HG02973 (cell line): ENCODE measurements around the gene RAB11FIP3.
"Not testable (repeated sequence)": the region's sequence is repeated elsewhere in the genome, so short reads cannot be mapped to it uniquely, and the experiment has no call there.

Experiments
- ATAC-seq: cut with Tn5 transposase; IDR thresholded peaks from one replicate; pipeline ENCODE4 v1.9.1; 2021; ENCODE audit warnings: moderate library complexity; ENCODE audit not compliant: unreplicated experiment

RAB11FIP3 gene, protein sequence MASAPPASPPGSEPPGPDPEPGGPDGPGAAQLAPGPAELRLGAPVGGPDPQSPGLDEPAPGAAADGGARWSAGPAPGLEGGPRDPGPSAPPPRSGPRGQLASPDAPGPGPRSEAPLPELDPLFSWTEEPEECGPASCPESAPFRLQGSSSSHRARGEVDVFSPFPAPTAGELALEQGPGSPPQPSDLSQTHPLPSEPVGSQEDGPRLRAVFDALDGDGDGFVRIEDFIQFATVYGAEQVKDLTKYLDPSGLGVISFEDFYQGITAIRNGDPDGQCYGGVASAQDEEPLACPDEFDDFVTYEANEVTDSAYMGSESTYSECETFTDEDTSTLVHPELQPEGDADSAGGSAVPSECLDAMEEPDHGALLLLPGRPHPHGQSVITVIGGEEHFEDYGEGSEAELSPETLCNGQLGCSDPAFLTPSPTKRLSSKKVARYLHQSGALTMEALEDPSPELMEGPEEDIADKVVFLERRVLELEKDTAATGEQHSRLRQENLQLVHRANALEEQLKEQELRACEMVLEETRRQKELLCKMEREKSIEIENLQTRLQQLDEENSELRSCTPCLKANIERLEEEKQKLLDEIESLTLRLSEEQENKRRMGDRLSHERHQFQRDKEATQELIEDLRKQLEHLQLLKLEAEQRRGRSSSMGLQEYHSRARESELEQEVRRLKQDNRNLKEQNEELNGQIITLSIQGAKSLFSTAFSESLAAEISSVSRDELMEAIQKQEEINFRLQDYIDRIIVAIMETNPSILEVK

DNA sequence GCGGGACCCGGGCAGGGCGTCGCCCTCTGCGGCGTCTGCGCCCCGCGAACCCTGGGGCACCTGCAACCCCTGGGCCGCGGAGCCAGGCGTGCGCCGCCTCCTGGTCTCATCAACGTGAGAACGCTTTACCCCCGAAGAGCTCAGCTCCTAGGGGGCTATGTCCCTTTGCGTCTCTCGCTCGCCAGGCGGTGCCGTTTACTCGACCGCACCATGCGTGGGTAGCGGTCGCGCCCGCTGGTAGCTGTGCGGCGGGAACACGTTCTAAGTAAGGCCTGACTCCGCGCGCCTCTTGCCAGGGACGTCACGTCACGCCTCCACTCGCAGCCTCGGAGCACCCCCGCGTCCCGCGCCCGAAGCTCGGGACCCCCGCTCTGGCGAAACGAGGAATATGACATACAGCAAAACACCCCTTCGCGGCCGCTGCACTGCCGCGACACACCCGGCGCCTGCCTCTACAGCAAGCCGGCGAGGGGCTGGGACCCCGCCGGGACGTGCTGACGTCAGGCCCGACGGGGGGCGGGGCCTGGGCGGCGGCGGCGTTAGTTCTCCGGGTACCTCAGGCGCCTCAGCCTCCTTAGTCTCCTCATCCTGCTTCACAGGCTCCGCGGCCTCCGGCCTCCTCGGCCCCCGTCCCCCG, at the start of gene RAB11FIP3:
Gene RAB11FIP3 (plus strand): TSS at position 568 of the 637 bp plus-strand sequence. CDS start 358 bp downstream, outside the sequence.
- peak; percentile 81 for ATAC-seq

DNA sequence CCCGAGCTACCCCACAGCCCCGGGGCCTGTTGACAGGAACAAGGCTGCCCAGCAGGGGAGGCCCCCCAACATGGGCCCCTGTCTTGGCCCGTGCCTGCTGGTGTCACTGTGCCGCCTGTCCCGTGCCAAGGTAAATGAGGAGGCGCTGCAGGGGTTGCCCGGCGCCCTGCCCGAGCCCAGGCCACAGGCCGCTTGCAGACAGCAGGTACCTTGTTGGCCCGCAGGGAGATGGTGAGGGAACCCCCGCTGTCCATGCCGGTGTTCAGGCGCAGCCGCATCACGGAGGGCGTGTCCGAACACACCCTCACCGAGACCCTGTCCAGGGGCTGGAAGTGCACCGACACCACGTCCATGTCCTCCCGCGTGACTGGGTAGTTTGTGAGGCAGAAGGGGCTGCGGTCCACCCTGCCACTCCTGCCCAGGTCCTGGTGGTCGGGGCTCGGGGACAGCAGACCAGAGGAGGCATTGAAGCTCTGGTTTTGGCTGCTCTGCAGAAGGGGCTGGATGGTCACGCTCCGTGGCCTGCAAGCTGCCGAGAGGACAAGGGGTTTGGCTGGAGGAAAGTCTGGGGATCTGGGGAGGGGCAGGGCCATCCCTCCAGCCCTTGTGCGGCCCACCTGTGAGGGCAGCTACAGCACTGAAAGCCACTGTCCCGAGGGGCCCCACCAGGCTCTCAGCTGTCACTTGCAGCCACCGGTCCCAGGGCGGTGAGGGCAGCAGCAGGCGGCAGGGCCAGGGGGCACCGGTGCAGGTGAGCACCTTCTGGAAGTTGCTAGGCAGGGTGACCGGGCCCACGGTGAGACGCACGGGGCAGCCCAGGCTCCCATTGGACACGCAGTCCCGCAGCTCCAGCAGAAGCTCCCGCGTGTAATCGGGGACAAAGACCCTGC, 49.3 kb upstream of the RAB11FIP3 start:
- ATAC-seq = no peak

DNA sequence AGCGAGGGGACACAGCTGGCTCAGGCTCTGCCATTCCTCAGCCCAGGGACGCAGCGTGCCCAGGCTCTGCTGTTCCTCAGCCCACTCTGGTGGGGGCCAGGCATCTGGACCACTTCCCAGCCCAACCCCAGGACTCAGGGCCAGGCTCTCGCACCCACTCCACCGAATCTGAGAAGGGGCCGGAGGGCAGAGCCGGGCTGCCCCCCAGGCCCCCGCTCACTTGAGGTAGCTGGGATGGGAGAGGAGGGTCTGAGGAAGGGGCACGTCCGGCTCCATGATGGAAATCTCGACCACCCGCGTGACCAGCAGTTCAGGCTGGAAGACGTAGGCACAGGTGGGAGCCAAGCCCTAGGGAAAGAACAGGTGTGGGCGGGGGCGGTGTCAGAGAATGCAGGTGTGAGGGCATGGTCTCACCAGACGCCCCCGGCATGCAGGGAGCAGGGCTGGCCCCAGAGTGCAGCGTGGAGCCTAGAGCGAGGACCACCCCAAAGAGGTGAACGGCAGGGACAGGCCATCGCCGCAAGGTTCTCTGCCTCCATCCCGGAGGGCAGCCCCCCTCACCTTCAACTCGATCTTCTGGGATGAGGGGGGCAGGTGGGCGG, 48.5 kb upstream of the RAB11FIP3 start:
- ATAC-seq = no peak

DNA sequence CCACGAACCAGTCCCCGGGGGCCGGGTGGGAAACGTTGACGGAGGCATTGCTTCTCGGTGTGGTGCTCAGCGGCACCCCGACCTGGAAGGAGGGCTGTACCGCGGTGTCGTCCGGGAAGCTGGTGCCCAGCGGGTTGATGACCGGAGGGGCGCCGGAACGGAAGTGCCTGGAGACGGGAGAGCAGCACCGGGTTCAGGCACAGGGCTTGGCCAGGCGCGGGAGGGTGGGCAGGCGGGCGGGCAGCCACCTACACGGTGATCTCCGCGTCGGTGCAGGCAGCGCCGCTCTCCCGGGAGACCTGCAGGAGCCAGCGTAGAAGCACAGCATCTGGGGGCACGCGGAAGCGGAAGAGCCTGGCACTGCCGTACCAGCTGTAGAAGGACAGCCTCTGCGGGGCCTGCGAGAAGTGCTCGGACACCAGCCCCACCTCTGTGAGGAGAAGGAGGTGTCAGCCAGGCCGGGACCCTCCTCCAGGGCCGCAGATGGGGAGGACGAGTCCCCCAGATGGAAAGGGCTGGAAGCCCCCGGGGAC, 48.0 kb upstream of the RAB11FIP3 start:
- no peak for ATAC-seq

DNA sequence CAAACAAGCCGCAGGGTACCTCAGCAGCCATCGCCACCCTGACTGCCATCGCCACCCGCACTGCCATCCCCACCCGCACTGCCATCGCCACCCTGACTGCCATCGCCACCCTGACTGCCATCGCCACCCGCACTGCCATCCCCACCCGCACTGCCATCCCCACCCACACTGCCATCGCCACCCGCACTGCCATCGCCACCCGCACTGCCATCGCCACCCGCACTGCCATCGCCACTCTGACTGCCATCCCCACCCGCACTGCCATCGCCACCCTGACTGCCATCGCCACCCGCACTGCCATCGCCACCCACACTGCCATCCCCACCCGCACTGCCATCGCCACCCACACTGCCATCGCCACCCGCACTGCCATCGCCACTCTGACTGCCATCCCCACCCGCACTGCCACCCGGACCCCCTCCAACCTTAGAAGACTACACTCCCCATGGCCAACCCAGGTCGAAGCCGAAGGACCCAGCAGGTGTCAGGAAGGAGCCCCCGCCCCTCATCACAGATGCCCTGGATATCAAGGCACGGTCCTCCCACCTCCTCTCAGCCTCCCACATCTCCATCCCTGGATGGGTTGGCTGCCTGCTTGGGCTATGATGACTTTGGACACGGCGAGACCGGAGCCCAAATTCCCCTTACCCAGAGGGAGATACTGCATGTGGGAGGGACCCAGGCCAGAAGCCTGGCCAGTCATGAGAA, 47.2 kb upstream of the RAB11FIP3 start:
- not testable (repeated sequence) for ATAC-seq

DNA sequence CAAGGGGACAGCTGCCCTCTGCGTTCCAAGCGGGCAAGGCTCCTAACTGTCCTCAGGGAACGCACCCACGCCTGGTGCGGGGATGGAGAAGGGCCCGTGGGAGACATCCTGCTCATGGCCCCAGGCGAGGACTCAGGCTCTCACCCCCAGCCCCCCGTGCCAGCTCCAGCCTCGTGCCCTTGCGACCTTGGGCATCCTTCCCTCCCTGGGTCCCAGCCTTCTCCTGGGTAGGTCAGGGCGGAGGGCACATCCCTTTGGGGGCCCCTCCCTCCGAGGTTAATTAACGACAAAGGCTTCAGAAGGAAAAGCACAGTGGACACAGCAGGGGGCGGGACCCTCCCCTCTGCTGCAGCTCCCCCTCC, 46.6 kb upstream of the RAB11FIP3 start:
- ATAC-seq = no peak

DNA sequence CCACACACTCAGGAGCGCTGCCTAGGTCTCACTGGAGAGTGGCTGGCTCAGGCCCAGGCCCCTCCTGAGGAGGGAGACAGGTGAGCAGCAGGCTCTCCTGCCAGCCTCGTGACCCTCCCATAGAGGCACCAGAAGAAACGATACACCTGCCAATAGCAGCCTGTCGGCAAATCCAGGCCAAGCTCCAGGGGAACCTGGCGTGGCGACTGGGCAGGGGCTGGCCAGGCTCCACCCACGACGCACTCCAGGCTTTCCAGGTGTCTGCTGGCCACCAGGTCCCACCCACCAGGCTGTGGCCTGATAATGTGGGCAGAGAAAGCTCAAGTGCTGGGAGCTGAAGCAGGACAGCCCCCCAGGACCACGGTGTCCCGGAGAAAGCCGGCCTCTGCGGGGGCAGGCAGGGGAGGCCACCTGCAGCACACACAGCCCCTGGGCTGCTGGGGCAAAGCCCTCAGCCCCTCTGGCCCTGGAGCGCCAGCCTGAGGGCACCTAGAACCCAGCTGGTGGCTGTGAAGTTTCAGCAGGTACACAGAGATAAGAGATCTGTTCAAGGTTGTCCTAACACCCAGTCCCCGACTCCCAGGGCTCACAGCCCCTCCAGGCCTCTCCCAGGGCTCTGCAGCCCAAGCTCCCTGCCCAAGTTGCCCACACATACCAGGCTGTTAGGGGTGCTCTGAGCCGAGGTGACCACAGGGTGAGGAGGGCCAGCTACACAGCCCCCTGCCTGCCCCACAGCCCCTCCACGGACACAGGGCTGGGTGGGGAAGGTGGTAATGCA, 46.1 kb upstream of the RAB11FIP3 start:
- ATAC-seq = no peak

DNA sequence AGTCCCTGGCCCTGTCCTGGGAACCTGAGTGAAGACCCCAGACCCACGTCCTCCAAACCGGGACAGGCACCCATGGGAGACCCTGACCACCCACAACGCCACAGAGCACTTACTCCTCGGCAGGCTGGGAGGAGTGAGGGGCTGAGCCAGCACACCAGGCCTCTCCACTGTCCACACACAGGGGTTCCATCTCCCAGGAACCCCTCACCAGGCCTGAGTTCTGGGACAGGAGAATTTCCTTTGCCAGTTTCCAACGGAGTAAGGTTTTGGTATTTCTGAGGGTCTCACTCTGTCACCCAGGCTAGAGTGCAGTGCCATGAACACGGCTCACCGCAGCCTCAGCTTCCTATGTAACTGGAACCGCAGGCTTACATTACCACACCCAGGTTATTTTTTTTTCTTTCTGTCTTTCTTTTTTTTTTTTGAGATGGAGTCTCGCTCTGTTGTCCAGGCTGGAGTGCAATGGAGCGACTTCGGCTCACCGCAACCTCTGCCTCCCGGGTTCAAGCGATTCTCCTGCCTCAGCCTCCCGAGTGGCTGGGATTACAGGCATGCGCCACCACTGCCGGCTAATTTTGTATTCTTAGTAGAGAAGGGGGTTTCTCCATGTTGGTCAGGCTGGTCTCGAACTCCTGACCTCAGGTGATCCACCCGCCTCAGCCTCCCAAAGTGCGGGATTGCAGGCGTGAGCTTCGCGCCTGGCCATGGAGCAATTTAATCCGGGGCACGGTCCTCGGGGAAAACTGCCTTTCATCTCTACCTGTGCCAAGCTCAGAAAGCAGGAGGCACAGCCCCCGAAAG, 45.3 kb upstream of the RAB11FIP3 start:
- no peak for ATAC-seq

DNA sequence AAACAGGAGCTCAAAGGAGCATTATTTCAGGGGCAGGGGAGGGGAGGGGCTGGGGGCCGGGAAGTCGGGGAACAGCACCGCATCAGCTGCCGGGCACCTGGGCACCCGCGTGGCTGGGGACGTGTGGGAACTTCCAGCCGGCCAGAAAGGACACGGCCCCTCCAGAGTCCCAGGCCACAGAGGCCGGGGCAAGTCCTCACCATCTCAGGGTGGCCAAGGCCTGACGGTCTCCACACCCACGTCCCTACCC, 44.8 kb upstream of the RAB11FIP3 start:
- no peak for ATAC-seq

DNA sequence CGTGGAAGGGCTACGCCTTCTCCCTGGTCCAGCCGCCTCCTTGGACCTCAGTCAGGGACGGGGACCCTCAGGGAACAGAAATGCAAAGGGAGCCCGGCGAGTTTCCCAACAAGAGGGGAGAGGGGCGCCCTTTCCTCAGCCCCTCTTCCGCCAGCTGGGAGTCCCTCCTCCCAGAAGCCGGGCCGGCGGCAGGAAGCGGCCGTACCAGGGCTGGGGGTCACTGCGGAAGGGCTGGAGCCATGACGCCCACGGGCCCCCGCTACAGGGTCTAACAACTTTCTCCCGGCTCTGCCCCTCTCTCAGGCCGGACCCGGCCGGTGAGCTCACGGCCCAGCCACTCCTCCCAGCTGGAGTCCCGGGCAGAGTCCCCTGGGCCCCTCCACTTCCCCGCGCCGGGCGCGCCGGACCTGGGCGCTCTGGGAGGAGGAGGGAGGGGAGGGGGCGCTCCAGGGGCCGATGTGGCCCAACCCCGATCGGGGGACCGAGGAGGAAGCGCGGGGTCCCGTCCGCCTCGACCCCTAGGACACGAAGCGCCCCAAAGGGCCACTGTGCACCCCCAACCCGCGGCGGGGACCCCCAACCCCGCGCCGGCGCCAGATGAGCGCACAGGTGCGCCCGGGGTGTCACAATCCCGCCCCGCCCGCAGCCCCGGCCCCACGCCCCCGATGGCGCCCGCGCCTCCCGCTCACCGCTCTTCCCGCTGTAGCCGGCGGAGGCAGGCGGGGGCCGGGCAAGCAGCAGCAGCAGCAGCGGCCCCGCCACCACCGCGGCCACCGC, 44.2 kb upstream of the RAB11FIP3 start:
- no peak for ATAC-seq

DNA sequence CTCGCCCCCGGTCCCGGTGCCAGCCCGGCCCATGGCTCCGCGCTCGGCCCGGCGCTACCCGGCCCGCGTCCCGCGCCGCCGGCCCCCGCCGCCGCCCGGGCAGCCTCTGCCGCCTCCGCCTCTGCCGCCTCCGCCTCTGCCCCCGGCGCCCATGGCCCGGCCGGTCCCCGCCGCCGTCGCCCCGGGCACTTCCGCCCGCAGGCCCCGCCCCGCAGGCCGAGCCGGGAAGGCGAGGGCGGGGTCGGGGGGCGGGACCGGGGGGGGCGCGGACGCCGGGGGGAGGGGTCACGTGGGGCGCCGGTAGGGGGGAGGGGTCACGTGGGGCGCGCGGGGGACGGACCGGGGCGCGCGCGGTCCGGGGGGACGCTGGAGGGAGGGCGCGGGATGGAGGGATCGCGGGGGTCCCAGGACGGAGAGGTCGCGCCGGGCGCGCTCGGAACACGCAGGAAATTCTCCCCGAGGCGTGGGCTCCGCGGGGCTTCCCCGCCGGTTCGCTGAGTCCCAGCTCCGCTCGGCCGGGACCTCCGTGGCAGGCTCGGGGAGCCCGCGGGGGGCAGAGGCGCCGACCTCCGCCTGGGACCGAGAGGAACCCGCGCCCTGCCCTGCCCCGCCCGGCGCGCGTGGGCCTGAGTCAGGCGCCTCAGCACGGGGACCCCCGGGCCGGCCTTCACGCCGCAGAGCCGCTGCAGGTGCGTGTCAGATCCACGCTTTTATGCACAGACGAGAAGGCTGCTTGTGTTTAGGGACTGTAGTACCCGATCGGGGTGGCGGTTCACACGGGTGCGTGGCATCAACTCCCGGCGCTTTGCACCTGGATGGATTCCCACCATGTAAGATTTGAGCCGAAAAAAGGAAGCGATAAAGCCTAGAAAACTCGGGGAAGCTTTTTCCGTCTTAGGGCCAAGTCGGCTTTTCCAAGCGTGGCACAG, 43.4 kb upstream of the RAB11FIP3 start, which contains the start of gene PGAP6:
Gene PGAP6 (minus strand): TSS at position 190 of the 929 bp plus-strand sequence. CDS start 157 bp downstream, at position 33.
- ATAC-seq = no peak

DNA sequence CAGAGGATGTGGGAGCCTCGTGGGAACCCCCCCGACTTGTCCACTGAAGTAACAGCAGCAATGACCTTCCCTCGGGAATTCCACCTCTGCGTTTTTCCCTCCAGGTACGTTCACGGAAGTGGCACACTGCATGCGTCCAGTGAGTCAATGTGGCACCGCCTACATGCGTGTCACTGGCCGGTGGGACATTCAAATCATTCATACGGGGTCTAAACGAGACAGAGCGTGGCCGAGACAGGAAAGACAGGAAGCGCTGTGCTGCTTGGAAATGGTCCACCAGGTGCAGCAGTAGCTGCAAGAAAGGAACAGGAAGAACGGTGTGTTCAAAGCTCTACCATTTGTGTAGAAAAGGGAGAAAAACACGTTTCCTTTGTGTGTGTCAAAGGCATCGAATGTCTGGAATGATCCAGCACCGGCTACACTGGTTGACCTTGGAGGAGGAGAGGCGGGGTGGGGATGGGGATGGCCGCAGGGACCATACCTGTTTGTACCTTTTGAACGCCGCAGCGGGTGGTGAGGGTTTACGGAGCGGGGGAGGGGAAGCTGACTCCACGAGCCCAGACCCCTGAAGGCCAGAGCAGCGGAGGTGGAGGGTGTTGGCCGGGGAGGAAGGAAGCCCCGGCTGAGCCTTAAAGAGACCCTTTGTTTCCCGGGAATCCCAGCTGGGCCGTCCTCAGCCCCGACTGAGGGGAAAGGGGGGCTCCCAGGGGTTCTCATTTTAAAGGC, 42.0 kb upstream of the RAB11FIP3 start:
- no peak for ATAC-seq

DNA sequence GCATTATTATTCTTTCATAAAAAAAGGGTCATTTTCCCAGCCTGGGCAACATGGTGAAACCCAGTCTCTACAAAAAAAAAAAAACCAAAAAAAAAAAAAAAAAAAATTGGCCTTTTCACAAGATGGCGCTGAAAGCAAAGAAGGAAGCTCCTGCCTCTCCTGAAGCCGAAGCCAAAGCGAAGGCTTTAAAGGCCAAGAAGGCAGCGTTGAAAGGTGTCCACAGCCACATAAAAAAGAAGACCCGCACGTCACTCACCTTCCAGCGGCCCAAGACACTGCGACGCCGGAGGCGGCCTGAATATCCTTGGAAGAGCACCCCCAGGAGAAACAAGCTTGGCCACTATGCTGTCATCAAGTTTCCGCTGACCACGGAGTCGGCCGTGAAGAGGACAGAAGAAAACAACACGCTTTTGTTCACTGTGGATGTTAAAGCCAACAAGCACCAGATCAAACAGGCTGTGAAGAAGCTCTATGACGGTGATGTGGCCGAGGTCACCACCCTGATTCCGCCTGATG, 38.8 kb upstream of the RAB11FIP3 start:
- no peak for ATAC-seq

DNA sequence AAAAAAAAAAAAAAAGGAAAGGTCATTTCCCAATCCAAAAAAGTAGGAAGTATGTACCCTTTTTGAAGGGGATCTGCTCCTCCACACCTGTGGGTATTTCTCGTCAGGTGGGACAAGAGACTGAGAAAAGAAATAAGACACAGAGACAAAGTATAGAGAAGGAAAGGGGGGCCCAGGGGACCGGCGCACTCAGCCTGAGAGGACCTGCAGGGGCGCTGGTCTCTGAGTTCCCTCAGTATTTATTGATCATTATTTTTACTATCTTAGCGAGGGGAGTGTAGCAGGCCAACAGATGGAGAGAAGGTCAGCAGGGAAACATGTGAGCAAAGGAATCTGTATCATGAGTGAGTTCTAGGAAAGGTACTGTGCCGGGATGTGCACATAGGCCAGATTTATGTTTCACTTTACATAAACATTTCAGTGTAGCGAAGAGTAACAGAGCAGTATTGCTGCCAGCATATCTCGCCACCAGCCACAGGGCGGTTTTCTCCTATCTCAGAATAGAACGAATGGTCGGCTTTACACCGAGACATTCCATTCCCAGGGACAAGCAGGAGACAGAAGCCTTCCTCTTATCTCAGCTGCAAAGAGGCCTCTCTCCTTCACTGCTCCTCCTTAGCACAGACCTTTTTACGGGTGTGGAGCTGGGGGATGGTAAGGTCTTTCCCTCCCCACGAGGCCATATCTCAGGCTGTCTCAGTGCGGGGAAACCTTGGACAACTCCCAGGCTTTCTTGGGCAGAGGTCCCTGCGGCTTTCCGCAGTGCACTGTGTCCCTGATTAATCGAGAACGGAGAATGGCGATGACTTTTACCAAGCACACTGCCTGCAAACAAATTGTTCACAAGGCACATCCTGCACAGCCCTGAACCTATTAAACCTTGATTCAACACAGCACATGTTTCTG, 37.4 kb upstream of the RAB11FIP3 start:
- ATAC-seq = not testable (repeated sequence)
